PC-3 (cell line): ENCODE measurements around the gene ROGDI. TPM values are rescaled to one million over a fixed set of nuclear protein-coding genes. Genes with fewer than 3 reads are reported as not detected.

Experiments used
- ATAC-seq: fragments of 200-7000 bp; cut with Tn5 transposase; 2 replicates; pipeline ENCODE4 v1.9.1; 2020; ENCODE audit warnings: mild to moderate bottlenecking, moderate library complexity
- BruUV-seq: library from RNA; stranded (reverse); fragments of 400-500 nt; replicated peaks from 2 replicates; lab custom pipeline; 2021; lab: Mats Ljungman, UMichigan
- CTCF ChIA-PET: fragments of 300-600 bp; sonication (Branson Sonifier 250); formaldehyde crosslinking; loops from one replicate; lab custom pipeline; 2022; ENCODE audit warnings: antibody characterized with exemption; lab: Charles Lee
- POLR2A ChIA-PET: fragments of 300-600 bp; sonication (Branson Sonifier 250); formaldehyde crosslinking; loops from one replicate; lab custom pipeline; 2022; ENCODE audit warnings: antibody characterized with exemption; ENCODE audit not compliant: unreplicated experiment; lab: Charles Lee
- DNase-seq: peaks from one replicate; pipeline ENCODE4 v3.0.0-alpha.2; 2015
- H2AFZ ChIP-seq: fragments of 300-600 bp; sonication (generic); 2 replicates; pipeline ENCODE4 v1.6.0; 2016; ENCODE audit warnings: antibody characterized with exemption, low read length
- H3F3A ChIP-seq: fragments of 300-600 bp; sonication (generic); one replicate; pipeline ENCODE4 v1.6.0; 2017; ENCODE audit warnings: antibody characterized with exemption, low read length, control low read depth, mild to moderate bottlenecking; ENCODE audit not compliant: unreplicated experiment
- H3K27ac ChIP-seq: fragments of 300-600 bp; sonication (generic); 2 replicates; pipeline ENCODE4 v1.5.1; 2016; ENCODE audit warnings: mild to moderate bottlenecking, low read length
- H3K27me3 ChIP-seq: fragments of 300-600 bp; sonication (generic); 2 replicates; pipeline ENCODE4 v1.6.1; 2016; ENCODE audit warnings: low read length, mixed read lengths
- H3K36me3 ChIP-seq: fragments of 300-600 bp; sonication (generic); 2 replicates; pipeline ENCODE4 v1.6.1; 2016; ENCODE audit warnings: low read depth, mixed run types, low read length, mixed read lengths
- H3K4me1 ChIP-seq: fragments of 300-600 bp; sonication (generic); 2 replicates; pipeline ENCODE4 v1.5.1; 2016; ENCODE audit warnings: low read length; ENCODE audit not compliant: insufficient read depth
- H3K4me2 ChIP-seq: fragments of 300-600 bp; sonication (generic); 2 replicates; pipeline ENCODE4 v1.6.0; 2016; ENCODE audit warnings: low read length
- H3K4me3 ChIP-seq: fragments of 300-600 bp; sonication (generic); 2 replicates; pipeline ENCODE4 v1.5.1; 2016; ENCODE audit warnings: mild to moderate bottlenecking, low read length, mixed read lengths
- H3K79me2 ChIP-seq: fragments of 300-600 bp; sonication (generic); 2 replicates; pipeline ENCODE4 v1.6.1; 2017; ENCODE audit warnings: low read length, mixed read lengths
- H3K9ac ChIP-seq: fragments of 300-600 bp; sonication (generic); 2 replicates; pipeline ENCODE4 v1.6.0; 2016; ENCODE audit warnings: mild to moderate bottlenecking, low read length
- H3K9me2 ChIP-seq: fragments of 300-600 bp; sonication (generic); replicated peaks from 2 replicates; pipeline ENCODE4 v1.6.1; 2016; ENCODE audit warnings: mixed run types, low read length, mixed read lengths
- H3K9me3 ChIP-seq: fragments of 300-600 bp; sonication (generic); 2 replicates; pipeline ENCODE4 v1.6.1; 2016; ENCODE audit warnings: low read length, mixed read lengths
- H4K20me1 ChIP-seq: fragments of 300-600 bp; sonication (generic); 2 replicates; pipeline ENCODE4 v1.6.1; 2016; ENCODE audit warnings: low read length, mixed read lengths
- CTCF ChIP-seq: fragments of 300-600 bp; sonication (generic); conservative IDR thresholded peaks from 2 replicates; pipeline ENCODE4 v1.5.1; 2017; ENCODE audit warnings: antibody characterized with exemption, low read depth, mild to moderate bottlenecking, low read length
- EZH2 ChIP-seq: fragments of 300-600 bp; sonication (generic); IDR thresholded peaks from one replicate; pipeline ENCODE4 v1.6.1; 2017; ENCODE audit warnings: antibody characterized with exemption, mild to moderate bottlenecking, low read length; ENCODE audit not compliant: unreplicated experiment
- EZH2phosphoT487 ChIP-seq: fragments of 300-600 bp; sonication (generic); IDR thresholded peaks from 2 replicates; pipeline ENCODE4 v1.6.1; 2018; ENCODE audit warnings: mild to moderate bottlenecking, antibody characterized with exemption, low read length, borderline replicate concordance
- intact Hi-C: fragments of 100-400 bp; cut with micrococcal nuclease; formaldehyde crosslinking; loops from 2 replicates; pipeline ENCODE4 v1.9.0; 2023
- total RNA-seq: library from RNA; depleted of rRNA; stranded (reverse); fragments of >200 nt; gene quantifications from 2 replicates; pipeline ENCODE4 v1.2.3, GENCODE V29; 2014

Gene ROGDI
- total RNA-seq, 1 experiment from 2014 or later = 23.3 TPM

DNA sequence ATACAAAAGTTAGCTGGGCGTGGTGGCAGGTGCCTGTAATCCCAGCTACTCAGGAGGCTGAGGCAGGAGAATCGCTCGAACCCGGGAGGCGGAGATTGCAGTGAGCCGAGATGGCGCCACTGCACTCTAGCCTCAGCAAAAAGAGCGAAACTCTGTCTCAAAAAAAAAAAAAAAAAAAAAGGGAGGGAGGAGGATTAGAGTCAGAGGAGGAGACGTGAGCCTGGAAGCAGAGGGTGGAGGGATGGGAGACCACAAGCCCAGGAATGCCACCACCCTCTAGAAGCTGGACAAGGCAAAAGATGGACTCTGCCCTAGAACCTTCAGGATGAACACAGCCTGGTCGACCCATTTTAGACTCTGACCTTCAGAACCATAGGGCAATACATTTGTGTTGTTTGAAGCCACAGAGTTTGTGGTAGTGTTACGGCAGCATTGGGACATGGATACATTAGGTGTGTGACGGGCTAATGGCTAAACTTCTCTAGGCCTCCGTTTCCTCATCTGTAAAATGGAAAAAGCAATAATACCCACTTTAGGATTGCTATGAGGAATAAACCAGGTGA lies 9.4 kb downstream of the ROGDI start:
- H3K27ac ChIP-seq = no peak overlapping the region
- no peaks in the 10 kb centered on the region for H3K4me1 ChIP-seq
- H3K9me3 ChIP-seq = no peaks in the 10 kb centered on the region
- ATAC-seq (no peak), DNase-seq (no peak)
- POLR2A ChIA-PET = no interaction called here
- no TSS peak for BruUV-seq
- intact Hi-C loops = no loop called here
- no peak overlapping the region for H3K4me2 ChIP-seq
- no peaks in the 10 kb centered on the region for H3K27me3 ChIP-seq
- H3F3A ChIP-seq = no peaks in the 10 kb centered on the region
- H2AFZ ChIP-seq = no peak overlapping the region
- no peaks in the 10 kb centered on the region for H3K36me3 ChIP-seq
- H3K9ac ChIP-seq = no peak overlapping the region
- H3K4me3 ChIP-seq = no peak overlapping the region
- CTCF ChIA-PET = no interaction called here
- no peaks in the 10 kb centered on the region for H4K20me1 ChIP-seq
- no peaks in the 10 kb centered on the region for H3K9me2 ChIP-seq
- no peak for TF ChIP-seq EZH2
- no peak for TF ChIP-seq EZH2phosphoT487
- no peak for TF ChIP-seq CTCF
- no peaks in the 10 kb centered on the region for H3K79me2 ChIP-seq

DNA sequence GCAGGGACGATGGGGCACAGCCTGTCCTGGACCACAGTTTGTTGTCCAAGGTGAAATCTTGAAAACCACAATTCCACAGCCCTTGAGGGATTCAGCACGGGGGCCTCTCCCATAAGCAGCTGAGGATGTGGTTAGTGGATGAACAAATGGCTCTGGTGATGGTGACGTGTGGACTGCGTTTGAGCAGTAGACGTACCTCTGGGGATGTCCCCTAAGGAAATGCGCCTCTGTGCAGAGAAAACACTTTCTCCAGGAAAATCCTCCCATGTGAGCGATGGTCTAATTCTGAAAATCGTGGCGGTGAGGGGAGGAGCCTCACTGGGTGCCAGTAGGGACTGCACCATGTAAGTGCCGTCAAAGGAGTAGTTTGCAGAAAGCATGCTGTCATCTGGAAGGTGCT lies 11.6 kb downstream of the ROGDI start:
- POLR2A ChIA-PET = no interaction called here
- no peak overlapping the region for H3K4me2 ChIP-seq
- no peak for ATAC-seq
- H3K79me2 ChIP-seq = no peaks in the 10 kb centered on the region
- no TSS peak for BruUV-seq
- intact Hi-C loops = no loop called here
- H3K27me3 ChIP-seq = no peaks in the 10 kb centered on the region
- no peak overlapping the region for H3K9ac ChIP-seq
- H4K20me1 ChIP-seq = no peaks in the 10 kb centered on the region
- H3K4me1 ChIP-seq = no peaks in the 10 kb centered on the region
- no peak for DNase-seq
- no peaks in the 10 kb centered on the region for H3F3A ChIP-seq
- no peak overlapping the region for H3K27ac ChIP-seq
- TF ChIP-seq EZH2phosphoT487 = no peak
- no peak for TF ChIP-seq CTCF
- TF ChIP-seq EZH2 = no peak
- CTCF ChIA-PET = no interaction called here
- no peaks in the 10 kb centered on the region for H3K9me2 ChIP-seq
- H3K4me3 ChIP-seq = no peak overlapping the region
- H3K36me3 ChIP-seq = no peaks in the 10 kb centered on the region
- H2AFZ ChIP-seq = no peak overlapping the region
- no peaks in the 10 kb centered on the region for H3K9me3 ChIP-seq

- ChIA-PET CTCF (no interaction called here), POLR2A (no interaction called here)
- no peak overlapping the region for H3K9ac ChIP-seq
- no peak for DNase-seq
- H3K9me3 ChIP-seq = no peaks in the 10 kb centered on the region
- TF ChIP-seq CTCF = no peak
- TF ChIP-seq EZH2 = no peak
- TF ChIP-seq EZH2phosphoT487 = no peak
- H3K9me2 ChIP-seq = no peaks in the 10 kb centered on the region
- no peaks in the 10 kb centered on the region for H3K4me1 ChIP-seq
- no peaks in the 10 kb centered on the region for H3K27me3 ChIP-seq
- no TSS peak for BruUV-seq
- intact Hi-C loops = no loop called here
- no peak for ATAC-seq
- no peak overlapping the region for H2AFZ ChIP-seq
- no peaks in the 10 kb centered on the region for H3F3A ChIP-seq
- no peak overlapping the region for H3K27ac ChIP-seq
- H3K4me3 ChIP-seq = no peak overlapping the region
- H3K36me3 ChIP-seq = no peaks in the 10 kb centered on the region
- no peaks in the 10 kb centered on the region for H3K79me2 ChIP-seq
- H4K20me1 ChIP-seq = no peaks in the 10 kb centered on the region
- no peak overlapping the region for H3K4me2 ChIP-seq
These were observed 12.2 kb downstream of the ROGDI start for GRCh38 chr16:4790261-4790660.
